22Rv1 (cell line): ENCODE data around the gene PTX4.

Experiments
- ZFX ChIP-seq: fragments of 450-650 bp; IDR thresholded peaks from 2 replicates; pipeline ENCODE4 v1.6.1; 2017; ENCODE audit warnings: antibody characterized with exemption, borderline replicate concordance
- TF ChIP-seq, protein P1 (sequence below): fragments of 450-650 bp; IDR thresholded peaks from 2 replicates; pipeline ENCODE4 v1.5.1; 2017; ENCODE audit warnings: mild to moderate bottlenecking

DNA sequence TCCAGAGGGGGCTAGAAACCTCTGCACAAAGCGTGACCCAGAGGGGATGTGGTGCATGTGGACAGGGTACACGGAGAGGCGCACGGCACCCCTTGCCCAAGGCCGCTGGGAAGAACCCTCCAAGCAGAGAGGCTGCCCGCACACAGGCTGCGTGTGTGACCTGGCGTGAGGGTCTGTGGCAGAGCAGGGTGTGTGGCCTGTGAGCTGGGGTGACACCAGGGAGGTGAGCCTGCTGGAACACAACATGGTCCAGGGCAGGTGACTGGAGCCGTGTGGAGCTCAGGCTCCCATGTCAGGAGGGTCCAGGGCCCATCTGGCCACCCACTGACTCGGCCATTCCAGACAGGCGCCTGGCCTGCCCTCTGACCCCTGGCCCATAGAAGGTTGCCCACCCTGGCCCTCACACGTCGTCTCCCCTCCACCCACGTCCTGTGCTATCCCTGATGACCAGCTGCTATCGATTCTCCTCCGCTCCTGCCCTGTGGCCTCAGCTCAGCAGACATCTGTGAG, 29.9 kb upstream of the PTX4 start:
- TF ChIP-seq, protein P1, sequence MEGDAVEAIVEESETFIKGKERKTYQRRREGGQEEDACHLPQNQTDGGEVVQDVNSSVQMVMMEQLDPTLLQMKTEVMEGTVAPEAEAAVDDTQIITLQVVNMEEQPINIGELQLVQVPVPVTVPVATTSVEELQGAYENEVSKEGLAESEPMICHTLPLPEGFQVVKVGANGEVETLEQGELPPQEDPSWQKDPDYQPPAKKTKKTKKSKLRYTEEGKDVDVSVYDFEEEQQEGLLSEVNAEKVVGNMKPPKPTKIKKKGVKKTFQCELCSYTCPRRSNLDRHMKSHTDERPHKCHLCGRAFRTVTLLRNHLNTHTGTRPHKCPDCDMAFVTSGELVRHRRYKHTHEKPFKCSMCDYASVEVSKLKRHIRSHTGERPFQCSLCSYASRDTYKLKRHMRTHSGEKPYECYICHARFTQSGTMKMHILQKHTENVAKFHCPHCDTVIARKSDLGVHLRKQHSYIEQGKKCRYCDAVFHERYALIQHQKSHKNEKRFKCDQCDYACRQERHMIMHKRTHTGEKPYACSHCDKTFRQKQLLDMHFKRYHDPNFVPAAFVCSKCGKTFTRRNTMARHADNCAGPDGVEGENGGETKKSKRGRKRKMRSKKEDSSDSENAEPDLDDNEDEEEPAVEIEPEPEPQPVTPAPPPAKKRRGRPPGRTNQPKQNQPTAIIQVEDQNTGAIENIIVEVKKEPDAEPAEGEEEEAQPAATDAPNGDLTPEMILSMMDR = no peak
- TF ChIP-seq ZFX = no peak
